Effector memory CD4-positive, alpha-beta T cell (primary cell): ENCODE measurements around the gene TRIO.

Source experiments
- DNase-seq, 3 donors: peaks; one replicate each; pipeline ENCODE4 v3.0.0-alpha.2; 2020
- H3K27ac ChIP-seq: 2 replicates; pipeline ENCODE4 v1.7.0; 2013; ENCODE audit warnings: mild to moderate bottlenecking, low read length, moderate library complexity; ENCODE audit not compliant: insufficient read depth, poor library complexity, severe bottlenecking
- H3K27me3 ChIP-seq: replicated peaks from 2 replicates; pipeline ENCODE4 v1.7.0; 2013; ENCODE audit warnings: mild to moderate bottlenecking, low read length; ENCODE audit not compliant: insufficient read depth, control insufficient read depth, poor library complexity, severe bottlenecking
- H3K36me3 ChIP-seq: 2 replicates; pipeline ENCODE4 v1.7.0; 2013; ENCODE audit warnings: mild to moderate bottlenecking, low read length, moderate library complexity; ENCODE audit not compliant: control insufficient read depth, insufficient read depth
- H3K4me1 ChIP-seq: 2 replicates; pipeline ENCODE4 v1.7.0; 2013; ENCODE audit warnings: low read length, mild to moderate bottlenecking; ENCODE audit not compliant: control insufficient read depth, insufficient read depth, poor library complexity, severe bottlenecking
- H3K4me3 ChIP-seq: 2 replicates; pipeline ENCODE4 v1.7.0; 2013; ENCODE audit warnings: low read length, low read depth, mild to moderate bottlenecking; ENCODE audit not compliant: insufficient read depth, poor library complexity, severe bottlenecking
- H3K9me3 ChIP-seq: 2 replicates; pipeline ENCODE4 v1.7.0; 2013; ENCODE audit warnings: mild to moderate bottlenecking, low read length, moderate library complexity; ENCODE audit not compliant: control insufficient read depth

The TRIO gene

DNA sequence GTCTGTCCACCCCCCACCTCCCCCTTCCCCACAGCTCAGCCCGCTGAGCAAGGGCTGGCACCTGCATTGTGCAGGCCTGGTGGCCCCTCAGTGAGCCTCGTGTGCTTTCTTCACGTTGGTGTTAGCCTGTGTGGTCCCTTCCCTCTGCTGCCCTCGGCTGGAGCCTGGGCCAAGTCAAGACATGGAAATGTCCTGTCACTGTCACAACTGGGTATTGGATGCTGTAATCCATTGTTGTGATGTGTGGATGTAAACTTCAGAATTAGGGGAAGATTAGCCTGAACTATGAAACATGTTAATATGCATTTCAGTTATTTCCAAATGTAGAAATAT is 103.9 kb downstream of the TRIO start:
- H3K4me3 ChIP-seq: no peak overlapping the region
- no peaks in the 10 kb centered on the region for H3K4me1 ChIP-seq

DNA sequence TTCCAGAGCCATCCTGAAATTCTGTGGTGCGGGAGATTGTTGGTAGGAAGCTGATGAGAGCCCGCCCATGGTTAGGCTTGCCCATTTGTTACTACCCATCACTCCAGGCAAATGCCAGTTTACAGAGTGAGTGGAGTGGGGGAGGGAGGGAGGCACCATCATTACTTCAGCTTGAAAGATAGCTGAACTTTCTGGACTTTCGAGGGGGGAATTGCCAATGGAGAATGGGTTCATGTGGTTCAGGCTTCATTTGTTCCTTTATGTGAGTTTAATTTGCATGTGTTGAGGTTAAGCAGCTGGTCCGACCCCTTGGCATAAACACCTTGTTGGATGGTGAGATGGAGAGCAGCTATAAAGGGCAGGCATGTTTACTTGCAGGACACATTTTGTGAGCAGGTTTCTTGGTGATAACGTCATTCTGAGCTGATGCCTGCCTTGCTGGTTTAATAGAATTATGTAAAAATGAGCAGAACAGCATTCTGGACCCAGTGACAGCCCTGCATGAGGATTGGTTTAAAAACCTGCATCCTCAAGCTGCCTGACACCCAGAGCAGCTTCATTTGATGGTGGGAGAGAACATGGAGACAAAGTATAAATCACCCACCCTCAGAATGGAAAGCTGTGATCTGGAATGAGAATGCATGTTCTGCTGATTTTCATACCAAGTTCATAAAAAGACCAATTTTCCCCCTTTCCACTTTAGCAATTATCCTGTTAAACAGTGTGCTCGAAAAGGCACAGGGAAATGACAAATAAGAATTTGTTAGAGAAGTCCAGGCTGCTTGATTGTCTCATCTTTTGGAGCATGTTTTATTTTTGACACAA is 106.3 kb downstream of the TRIO start:
- Histone ChIP-seq H3K9me3 (no peaks in the 10 kb centered on the region), H3K4me3 (no peak overlapping the region), H3K36me3 (no peaks in the 10 kb centered on the region), H3K4me1 (no peaks in the 10 kb centered on the region), H3K27ac (no peak overlapping the region), H3K27me3 (no peaks in the 10 kb centered on the region)
- DNase-seq: no peak

More for the DNA sequence above, 103.9 kb downstream of the TRIO start:
- Histone ChIP-seq H3K36me3 (no peaks in the 10 kb centered on the region), H3K9me3 (no peaks in the 10 kb centered on the region), H3K27ac (no peak overlapping the region), H3K27me3 (no peaks in the 10 kb centered on the region)
- DNase-seq: no peak

DNA sequence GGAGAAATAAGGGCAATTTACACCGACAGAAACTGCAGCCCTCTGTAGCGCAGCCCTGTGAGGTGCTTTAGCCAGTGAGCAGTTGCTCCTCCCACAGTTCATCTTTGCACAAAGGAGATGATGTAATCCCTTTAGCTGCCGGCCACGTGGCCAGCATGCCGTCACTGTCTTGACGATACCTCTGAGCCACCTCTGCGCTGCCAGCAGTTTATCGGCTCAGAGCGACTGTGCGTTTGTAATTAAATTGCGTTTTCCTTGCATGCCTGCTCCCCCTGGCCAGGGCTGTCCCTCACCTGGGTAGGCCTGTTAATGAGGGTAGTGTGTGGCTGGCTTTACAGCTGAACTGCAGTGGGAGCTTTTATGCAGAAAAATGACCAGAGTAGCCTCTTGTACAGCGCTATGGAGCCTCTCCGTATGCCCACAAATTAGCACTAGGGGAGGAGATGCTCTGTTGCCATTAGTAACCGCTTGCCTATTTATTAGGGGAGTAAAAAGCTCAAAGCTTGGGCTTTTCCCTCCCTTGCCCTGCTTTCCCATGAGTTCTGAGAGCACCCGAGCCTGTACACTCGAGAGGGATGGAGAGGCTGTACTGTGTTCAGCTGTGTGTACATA is 107.0 kb downstream of the TRIO start:
- Histone ChIP-seq H3K4me3 (no peak overlapping the region), H3K4me1 (no peaks in the 10 kb centered on the region), H3K27me3 (no peaks in the 10 kb centered on the region), H3K36me3 (no peaks in the 10 kb centered on the region), H3K9me3 (no peaks in the 10 kb centered on the region), H3K27ac (no peak overlapping the region)
- no peak for DNase-seq

GRCh38 chr5:14250748-14251701 is 107.9 kb downstream of the TRIO start:
- Histone ChIP-seq H3K9me3 (no peaks in the 10 kb centered on the region), H3K27ac (no peak overlapping the region), H3K4me3 (no peak overlapping the region), H3K27me3 (no peaks in the 10 kb centered on the region), H3K36me3 (no peaks in the 10 kb centered on the region), H3K4me1 (no peaks in the 10 kb centered on the region)
- no peak for DNase-seq

DNA sequence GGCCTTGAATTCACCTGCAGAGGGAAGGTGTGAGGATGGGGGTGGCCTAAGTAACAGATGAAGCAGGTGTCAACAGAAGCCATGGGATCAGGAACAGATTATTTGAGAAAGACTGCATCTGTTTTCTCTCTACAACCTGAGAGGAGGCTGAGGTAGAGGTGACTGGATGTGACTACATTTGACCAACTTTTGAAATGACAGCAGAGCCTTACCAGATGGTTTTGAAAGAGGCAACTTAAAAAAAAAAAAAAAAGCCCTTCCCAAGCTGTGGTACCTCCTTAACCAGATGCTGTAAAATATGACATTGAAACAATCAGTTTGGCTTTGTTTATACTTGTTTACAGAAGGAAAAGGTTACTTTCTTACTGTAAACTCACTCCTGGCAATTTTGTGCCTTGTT is 108.6 kb downstream of the TRIO start:
- Histone ChIP-seq H3K36me3 (no peaks in the 10 kb centered on the region), H3K27ac (no peak overlapping the region)
- no peak for DNase-seq

GRCh38 chr5:14252793-14253192 is 109.7 kb downstream of the TRIO start:
- no peak for DNase-seq

More for the DNA sequence above, 108.6 kb downstream of the TRIO start:
- H3K27me3 ChIP-seq: no peaks in the 10 kb centered on the region
- H3K4me1 ChIP-seq: no peaks in the 10 kb centered on the region
- H3K9me3 ChIP-seq: no peaks in the 10 kb centered on the region
- no peak overlapping the region for H3K4me3 ChIP-seq

GRCh38 chr5:14254686-14255085 is 111.5 kb downstream of the TRIO start:
- Histone ChIP-seq H3K9me3 (no peaks in the 10 kb centered on the region), H3K27me3 (no peaks in the 10 kb centered on the region), H3K4me3 (no peak overlapping the region), H3K27ac (no peak overlapping the region), H3K4me1 (no peaks in the 10 kb centered on the region), H3K36me3 (no peaks in the 10 kb centered on the region)
- DNase-seq: no peak

More at GRCh38 chr5:14252793-14253192, 109.7 kb downstream of the TRIO start:
- Histone ChIP-seq H3K4me3 (no peak overlapping the region), H3K9me3 (no peaks in the 10 kb centered on the region), H3K27ac (no peak overlapping the region), H3K27me3 (no peaks in the 10 kb centered on the region), H3K4me1 (no peaks in the 10 kb centered on the region), H3K36me3 (no peaks in the 10 kb centered on the region)

DNA sequence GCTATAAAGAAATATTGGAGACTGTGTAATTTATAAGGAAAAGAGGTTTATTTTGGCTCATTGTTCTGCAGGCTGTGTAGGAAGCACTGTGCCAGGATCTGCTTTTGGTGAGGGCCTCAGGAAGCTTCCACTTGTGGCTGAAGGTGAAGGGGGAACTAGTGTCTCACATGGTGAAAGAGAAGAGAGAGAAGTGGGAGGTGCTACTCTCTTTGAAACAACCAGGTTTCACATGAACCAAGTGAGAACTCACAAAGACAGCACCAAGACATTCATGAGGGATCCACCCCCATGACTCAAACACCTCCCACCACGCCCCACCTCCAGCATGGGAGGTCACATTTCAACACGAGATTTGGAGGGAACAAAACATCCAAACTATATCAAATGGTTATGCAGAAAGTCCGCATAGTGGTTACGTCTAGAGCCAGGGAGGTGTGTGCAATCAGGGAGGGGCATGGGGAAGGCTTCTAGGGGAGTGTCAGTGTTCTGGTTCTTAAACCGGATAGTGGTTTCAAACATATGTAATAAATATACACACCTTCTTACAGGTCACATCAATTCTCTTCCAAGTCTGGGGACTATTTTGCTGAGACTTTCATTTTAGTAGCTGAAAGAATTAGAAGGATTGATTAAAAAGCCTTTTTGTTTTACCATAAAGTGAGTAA is 113.0 kb downstream of the TRIO start:
- Histone ChIP-seq H3K4me1 (no peaks in the 10 kb centered on the region), H3K27ac (no peak overlapping the region), H3K27me3 (no peaks in the 10 kb centered on the region), H3K36me3 (no peaks in the 10 kb centered on the region), H3K4me3 (no peak overlapping the region), H3K9me3 (no peaks in the 10 kb centered on the region)
- no peak for DNase-seq

DNA sequence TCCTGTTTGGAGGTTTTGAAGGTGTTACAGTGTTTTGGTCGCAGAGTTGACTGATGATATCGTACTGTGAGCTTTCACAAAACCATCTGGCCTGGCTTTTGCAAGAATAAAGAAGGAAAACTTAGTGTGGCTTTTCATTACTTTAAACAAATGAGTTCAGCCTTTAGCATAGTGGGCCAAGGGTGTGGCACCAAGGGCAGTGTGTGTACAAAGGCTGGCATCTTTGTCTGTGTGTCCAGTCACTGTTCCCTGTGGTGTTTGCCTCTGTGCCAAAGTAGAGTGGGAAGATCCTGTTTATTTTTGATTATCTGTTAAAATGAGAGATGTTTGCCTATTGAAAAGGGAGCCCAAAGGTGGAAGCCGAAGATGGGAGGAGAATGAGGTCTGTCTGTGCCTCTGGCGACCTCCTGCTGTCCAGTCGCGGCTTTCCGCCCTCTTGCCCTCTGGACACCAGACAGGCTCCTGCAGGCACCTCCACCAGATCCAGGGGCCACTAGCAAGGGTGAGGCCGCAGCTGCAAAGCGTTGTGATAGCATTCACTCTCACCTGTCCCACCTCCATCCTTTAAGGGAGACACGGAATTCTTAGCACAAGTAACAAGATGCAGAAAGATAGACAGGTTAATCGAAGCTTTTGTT is 113.7 kb downstream of the TRIO start:
- Histone ChIP-seq H3K27ac (no peak overlapping the region), H3K4me1 (no peaks in the 10 kb centered on the region), H3K36me3 (no peaks in the 10 kb centered on the region)

More for the DNA sequence above, 113.7 kb downstream of the TRIO start:
- Histone ChIP-seq H3K27me3 (no peaks in the 10 kb centered on the region), H3K4me3 (no peak overlapping the region), H3K9me3 (no peaks in the 10 kb centered on the region)
- no peak for DNase-seq
